ENCODE data around the gene GPD1L.

The GPD1L gene

GRCh38 chr3:32176989-32177701, 70.7 kb downstream of the GPD1L start:
- no peak overlapping the region for H3K4me3 ChIP-seq (ENCODE audit: low read depth in 1 of 2, low read length in 1 of 2)
- TF ChIP-seq CTCF (IDR thresholded peaks at IDR 0.05): peak; percentile 69
- no peaks in the 10 kb centered on the region for H3K36me3 ChIP-seq
- no peak overlapping the region for H3K27ac ChIP-seq
- H3K27me3 ChIP-seq: no peaks in the 10 kb centered on the region
- no peaks in the 10 kb centered on the region for H3K9me3 ChIP-seq
- peaks cover 11 to 12% of the 10 kb centered on the region in 2 experiments for H3K4me1 ChIP-seq (ENCODE audit: control insufficient read depth in 1 of 2, insufficient read depth in 1 of 2, low read depth in 1 of 2, low read length in 1 of 2)

- no peaks in the 10 kb centered on the region for H3K36me3 ChIP-seq
- no peak overlapping the region for H3K4me3 ChIP-seq (ENCODE audit: low read depth in 1 of 2, low read length in 1 of 2)
- H3K4me1 ChIP-seq (ENCODE audit: control insufficient read depth in 1 of 2, insufficient read depth in 1 of 2, low read depth in 1 of 2, low read length in 1 of 2): peaks cover 11 to 12% of the 10 kb centered on the region in 2 experiments
- H3K9me3 ChIP-seq: no peaks in the 10 kb centered on the region
- H3K27ac ChIP-seq: no peak overlapping the region
- no peaks in the 10 kb centered on the region for H3K27me3 ChIP-seq
- TF ChIP-seq CTCF (IDR thresholded peaks at IDR 0.05): no peak
These were observed 71.3 kb downstream of the GPD1L start for GRCh38 chr3:32177702-32178198.

- no peaks in the 10 kb centered on the region for H3K27me3 ChIP-seq
These were observed 73.8 kb downstream of the GPD1L start for GRCh38 chr3:32180141-32180784.

GRCh38 chr3:32181365-32181764, 74.9 kb downstream of the GPD1L start:
- Histone ChIP-seq H3K9me3 (no peaks in the 10 kb centered on the region), H3K27ac (no peak overlapping the region), H3K4me1 (ENCODE audit: control insufficient read depth in 1 of 2, insufficient read depth in 1 of 2, low read depth in 1 of 2, low read length in 1 of 2) (peaks cover 11 to 12% of the 10 kb centered on the region in 2 experiments), H3K4me3 (ENCODE audit: low read depth in 1 of 2, low read length in 1 of 2) (no peak overlapping the region), H3K27me3 (no peaks in the 10 kb centered on the region), H3K36me3 (no peaks in the 10 kb centered on the region)
- no peak for TF ChIP-seq CTCF (IDR thresholded peaks at IDR 0.05)

More at GRCh38 chr3:32180141-32180784, 73.8 kb downstream of the GPD1L start:
- no peak for TF ChIP-seq CTCF (IDR thresholded peaks at IDR 0.05)
- no peaks in the 10 kb centered on the region for H3K9me3 ChIP-seq
- H3K27ac ChIP-seq: no peak overlapping the region
- H3K4me1 ChIP-seq (ENCODE audit: control insufficient read depth in 1 of 2, insufficient read depth in 1 of 2, low read depth in 1 of 2, low read length in 1 of 2): peaks cover 11 to 12% of the 10 kb centered on the region in 2 experiments
- H3K36me3 ChIP-seq: no peaks in the 10 kb centered on the region
- no peak overlapping the region for H3K4me3 ChIP-seq (ENCODE audit: low read depth in 1 of 2, low read length in 1 of 2)

GRCh38 chr3:32181796-32182195, 75.4 kb downstream of the GPD1L start:
- peaks cover 11 to 12% of the 10 kb centered on the region in 2 experiments for H3K4me1 ChIP-seq (ENCODE audit: control insufficient read depth in 1 of 2, insufficient read depth in 1 of 2, low read depth in 1 of 2, low read length in 1 of 2)
- H3K27ac ChIP-seq: no peak overlapping the region
- no peaks in the 10 kb centered on the region for H3K27me3 ChIP-seq
- no peak for TF ChIP-seq CTCF (IDR thresholded peaks at IDR 0.05)
- no peak overlapping the region for H3K4me3 ChIP-seq (ENCODE audit: low read depth in 1 of 2, low read length in 1 of 2)
- H3K9me3 ChIP-seq: no peaks in the 10 kb centered on the region
- H3K36me3 ChIP-seq: no peaks in the 10 kb centered on the region
